Vagina (tissue), 2 donors: ENCODE results near the gene LIMS1.

Source experiments
- POLR2A ChIP-seq, 2 donors: fragments of 450-650 bp; IDR thresholded peaks; one replicate each; pipeline ENCODE4 v1.6.1; 2017; ENCODE audit warnings: antibody characterized with exemption in 2 of 2, mild to moderate bottlenecking in 2 of 2, moderate library complexity in 2 of 2
- TF ChIP-seq, protein P1 (sequence below), 3 experiments: fragments of 450-650 bp in 2 of 3; fragments of 200-600 bp in 1 of 3; sonication (generic) in 1 of 3; IDR thresholded peaks; one replicate each; pipeline ENCODE4 v1.5.1; 2017 to 2019; ENCODE audit warnings: antibody characterized with exemption in 3 of 3, mild to moderate bottlenecking in 2 of 3, moderate library complexity in 2 of 3

DNA sequence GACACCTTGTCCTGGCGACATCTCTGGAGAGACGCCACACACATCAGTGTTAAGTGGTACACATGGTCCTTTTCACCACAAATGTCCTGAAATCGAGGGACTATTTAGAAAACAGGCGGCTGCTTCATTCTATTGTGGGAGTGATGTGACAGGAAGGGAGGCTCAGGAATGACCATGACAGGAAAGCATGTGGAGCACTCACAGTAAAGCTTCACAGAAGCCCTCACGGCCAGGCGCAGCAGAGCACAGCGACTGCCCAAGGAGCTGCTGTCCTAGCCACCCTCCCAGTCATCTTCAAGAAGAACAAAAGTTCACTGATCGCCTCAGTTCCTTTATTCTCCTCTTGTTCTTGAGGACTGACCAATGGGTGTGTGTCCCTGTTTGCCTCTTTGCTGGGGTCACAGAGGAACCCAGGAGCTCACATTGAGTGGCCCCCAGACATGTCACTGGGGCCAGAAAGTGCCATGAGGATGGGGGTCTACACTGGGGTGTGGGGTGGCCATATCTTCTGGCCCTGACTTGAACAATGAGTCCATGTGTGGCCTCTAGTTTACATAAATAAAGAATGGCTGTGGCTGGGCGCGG lies 100.4 kb downstream of the LIMS1 start:
- TF ChIP-seq, protein P1, sequence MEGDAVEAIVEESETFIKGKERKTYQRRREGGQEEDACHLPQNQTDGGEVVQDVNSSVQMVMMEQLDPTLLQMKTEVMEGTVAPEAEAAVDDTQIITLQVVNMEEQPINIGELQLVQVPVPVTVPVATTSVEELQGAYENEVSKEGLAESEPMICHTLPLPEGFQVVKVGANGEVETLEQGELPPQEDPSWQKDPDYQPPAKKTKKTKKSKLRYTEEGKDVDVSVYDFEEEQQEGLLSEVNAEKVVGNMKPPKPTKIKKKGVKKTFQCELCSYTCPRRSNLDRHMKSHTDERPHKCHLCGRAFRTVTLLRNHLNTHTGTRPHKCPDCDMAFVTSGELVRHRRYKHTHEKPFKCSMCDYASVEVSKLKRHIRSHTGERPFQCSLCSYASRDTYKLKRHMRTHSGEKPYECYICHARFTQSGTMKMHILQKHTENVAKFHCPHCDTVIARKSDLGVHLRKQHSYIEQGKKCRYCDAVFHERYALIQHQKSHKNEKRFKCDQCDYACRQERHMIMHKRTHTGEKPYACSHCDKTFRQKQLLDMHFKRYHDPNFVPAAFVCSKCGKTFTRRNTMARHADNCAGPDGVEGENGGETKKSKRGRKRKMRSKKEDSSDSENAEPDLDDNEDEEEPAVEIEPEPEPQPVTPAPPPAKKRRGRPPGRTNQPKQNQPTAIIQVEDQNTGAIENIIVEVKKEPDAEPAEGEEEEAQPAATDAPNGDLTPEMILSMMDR (IDR thresholded peaks at IDR 0.05): no peak
- no peak for TF ChIP-seq POLR2A (IDR thresholded peaks at IDR 0.05)
